ENCODE data around the gene ANAPC4.

- TF ChIP-seq CTCF (IDR thresholded peaks at IDR 0.05) (peak in 1 of 3 donors; percentile 45), EP300 (IDR thresholded peaks at IDR 0.05) (no peak), POLR2A (IDR thresholded peaks at IDR 0.05) (no peak)
Observed at GRCh38 chr4:25367004-25367621, 9.9 kb upstream of the ANAPC4 start.
